PC-9 (cell line): ENCODE measurements around the gene USH1G. TPM values are rescaled to one million over a fixed set of nuclear protein-coding genes. Genes with fewer than 3 reads are reported as not detected.
A peak's percentile ranks its signal among the peaks of the same experiment; 100 is the strongest.

ENCODE experiments used
- Bru-seq: library from RNA; stranded (reverse); fragments of 400-500 nt; gene quantifications from one replicate; lab custom pipeline; 2021; lab: Mats Ljungman, UMichigan
- BruChase-seq, 2 experiments: library from RNA; stranded (reverse); fragments of 400-500 nt; gene quantifications; one replicate each; lab custom pipeline; 2021; lab: Mats Ljungman, UMichigan
- BruUV-seq: library from RNA; stranded (reverse); fragments of 400-500 nt; replicated peaks from 2 replicates; lab custom pipeline; 2021; lab: Mats Ljungman, UMichigan
- CTCF ChIA-PET: fragments of 300-600 bp; sonication (Branson Sonifier 250); formaldehyde crosslinking; loops from one replicate; lab custom pipeline; 2022; ENCODE audit warnings: antibody characterized with exemption; lab: Charles Lee
- POLR2A ChIA-PET: fragments of 300-600 bp; sonication (Branson Sonifier 250); formaldehyde crosslinking; loops from one replicate; lab custom pipeline; 2022; ENCODE audit warnings: antibody characterized with exemption; ENCODE audit not compliant: unreplicated experiment; lab: Charles Lee
- DNase-seq, 2 experiments: peaks; one replicate each; pipeline versions ENCODE4 v3.0.0 to v3.0.0-alpha.2; 2015 to 2022; ENCODE audit warnings: mixed read lengths in 1 of 2
- H2AFZ ChIP-seq: fragments of 200-600 bp; sonication (generic); 2 replicates; pipeline ENCODE4 v1.8.1; 2017; ENCODE audit warnings: antibody characterized with exemption
- H3F3A ChIP-seq: fragments of 200-600 bp; sonication (generic); 2 replicates; pipeline ENCODE4 v1.8.1; 2017; ENCODE audit warnings: antibody characterized with exemption, mild to moderate bottlenecking, low read depth; ENCODE audit not compliant: insufficient read depth
- H3K27ac ChIP-seq: fragments of 200-600 bp; sonication (generic); 2 replicates; pipeline ENCODE4 v1.6.1; 2016; ENCODE audit warnings: mixed run types
- H3K27me3 ChIP-seq: fragments of 200-600 bp; sonication (generic); 2 replicates; pipeline ENCODE4 v1.6.1; 2016; ENCODE audit warnings: low read depth, mixed run types; ENCODE audit not compliant: insufficient read depth
- H3K36me3 ChIP-seq: fragments of 200-600 bp; sonication (generic); 2 replicates; pipeline ENCODE4 v1.6.1; 2016; ENCODE audit warnings: low read depth, mixed run types
- H3K4me1 ChIP-seq: fragments of 200-600 bp; sonication (generic); replicated peaks from 2 replicates; pipeline ENCODE4 v1.6.1; 2016; ENCODE audit warnings: mixed run types; ENCODE audit not compliant: insufficient read depth
- H3K4me2 ChIP-seq: fragments of 200-600 bp; sonication (generic); 2 replicates; pipeline ENCODE4 v1.6.1; 2017; ENCODE audit warnings: mixed run types
- H3K4me3 ChIP-seq: fragments of 200-600 bp; sonication (generic); 2 replicates; pipeline ENCODE4 v1.6.1; 2016; ENCODE audit warnings: mixed run types
- H3K79me2 ChIP-seq: fragments of 200-600 bp; sonication (generic); 2 replicates; pipeline ENCODE4 v1.6.1; 2017; ENCODE audit warnings: low read depth, mixed run types
- H3K9me2 ChIP-seq: fragments of 200-600 bp; sonication (generic); 2 replicates; pipeline ENCODE4 v1.8.1; 2017; ENCODE audit warnings: mild to moderate bottlenecking; ENCODE audit not compliant: insufficient read depth
- H3K9me3 ChIP-seq: fragments of 200-600 bp; sonication (generic); 2 replicates; pipeline ENCODE4 v1.8.1; 2016; ENCODE audit warnings: low read depth; ENCODE audit not compliant: insufficient read depth
- H4K20me1 ChIP-seq: fragments of 200-600 bp; sonication (generic); 2 replicates; pipeline ENCODE4 v1.8.1; 2017; ENCODE audit not compliant: insufficient read depth
- EZH2 ChIP-seq: fragments of 200-600 bp; sonication (generic); IDR thresholded peaks from 2 replicates; pipeline ENCODE4 v1.8.0; 2017; ENCODE audit warnings: antibody characterized with exemption, low read depth
- intact Hi-C: fragments of 100-400 bp; cut with micrococcal nuclease; formaldehyde crosslinking; loops from one replicate; pipeline ENCODE4 v1.10.0; 2022; ENCODE audit not compliant: unreplicated experiment
- long read RNA-seq: library from polyadenylated mRNA; stranded (forward); transcript quantifications from one replicate; pipeline ENCODE4 v2.0.0, GENCODE V29; 2022
- total RNA-seq: library from RNA; stranded (reverse); gene quantifications from 2 replicates; pipeline ENCODE4 v1.2.3, GENCODE V29; 2021
- TF ChIP-seq, protein P1 (sequence below): fragments of 200-600 bp; sonication (generic); conservative IDR thresholded peaks from 2 replicates; pipeline ENCODE4 v1.6.1; 2017; ENCODE audit warnings: mixed run types, antibody characterized with exemption, mild to moderate bottlenecking, moderate library complexity

The USH1G gene
- total RNA-seq (0.22 and 0.28 TPM in 2 replicates), Bru-seq, nascent RNA (not detected), BruChase-seq, experiment 1, labeled RNA remaining after a 2-hour chase (not detected), BruChase-seq, experiment 2, labeled RNA remaining after a 6-hour chase (not detected)
- long read RNA-seq: 0 reads

DNA sequence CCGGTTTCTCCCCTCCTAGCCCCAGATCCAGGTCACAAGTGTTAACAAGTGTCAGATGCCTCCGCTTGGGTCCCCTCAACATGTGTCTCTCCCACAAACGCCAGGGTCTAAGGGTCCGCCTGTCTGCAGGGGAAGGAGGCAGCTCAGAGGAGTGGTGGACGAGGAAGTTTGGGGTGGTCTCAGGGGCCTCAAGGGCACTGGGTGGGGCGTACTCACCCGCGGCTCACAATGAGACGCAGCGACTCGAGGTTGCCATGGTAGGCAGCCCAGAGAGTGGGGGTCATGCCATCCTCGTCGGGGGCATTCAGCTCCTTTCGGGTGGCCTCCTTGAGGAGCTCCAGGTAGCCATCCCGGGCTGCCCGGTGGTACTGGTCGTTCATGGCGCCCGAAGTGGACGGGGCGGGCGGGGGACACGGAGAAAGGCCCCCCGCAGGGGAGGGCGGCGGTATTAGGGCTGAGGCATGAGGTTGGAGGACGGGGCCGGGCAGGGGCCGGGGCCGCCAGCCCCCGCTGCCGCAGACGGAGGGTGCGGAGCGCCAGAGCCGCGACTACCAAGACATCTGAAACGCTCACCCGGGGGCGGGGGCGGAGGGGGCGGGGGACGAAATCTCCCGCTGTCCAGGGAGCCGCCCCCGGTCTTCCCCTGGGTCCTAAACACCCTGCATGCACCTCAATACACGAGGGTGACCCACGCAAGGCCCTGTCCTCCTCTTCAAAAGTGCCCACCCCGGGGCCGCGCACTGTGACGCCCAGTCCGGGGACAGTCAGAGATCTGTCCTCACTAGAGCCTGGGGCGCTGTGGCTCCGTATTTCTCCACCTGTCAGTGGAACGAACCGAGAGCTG lies at the start of gene USH1G:
USH1G (minus strand) TSS at position 562 of the 844 bp plus-strand sequence; CDS start at position 380, 182 bp downstream.
- peaks cover 34% of the 10 kb centered on the region for H3K27me3 ChIP-seq
- BruUV-seq: no TSS peak
- no peaks in the 10 kb centered on the region for H3K9me3 ChIP-seq
- peak within 1 kb of the TSS; percentile 91 for H2AFZ ChIP-seq
- H4K20me1 ChIP-seq: no peaks in the 10 kb centered on the region
- no peaks in the 10 kb centered on the region for H3K4me1 ChIP-seq
- no peak for TF ChIP-seq EZH2
- TF ChIP-seq, protein P1, sequence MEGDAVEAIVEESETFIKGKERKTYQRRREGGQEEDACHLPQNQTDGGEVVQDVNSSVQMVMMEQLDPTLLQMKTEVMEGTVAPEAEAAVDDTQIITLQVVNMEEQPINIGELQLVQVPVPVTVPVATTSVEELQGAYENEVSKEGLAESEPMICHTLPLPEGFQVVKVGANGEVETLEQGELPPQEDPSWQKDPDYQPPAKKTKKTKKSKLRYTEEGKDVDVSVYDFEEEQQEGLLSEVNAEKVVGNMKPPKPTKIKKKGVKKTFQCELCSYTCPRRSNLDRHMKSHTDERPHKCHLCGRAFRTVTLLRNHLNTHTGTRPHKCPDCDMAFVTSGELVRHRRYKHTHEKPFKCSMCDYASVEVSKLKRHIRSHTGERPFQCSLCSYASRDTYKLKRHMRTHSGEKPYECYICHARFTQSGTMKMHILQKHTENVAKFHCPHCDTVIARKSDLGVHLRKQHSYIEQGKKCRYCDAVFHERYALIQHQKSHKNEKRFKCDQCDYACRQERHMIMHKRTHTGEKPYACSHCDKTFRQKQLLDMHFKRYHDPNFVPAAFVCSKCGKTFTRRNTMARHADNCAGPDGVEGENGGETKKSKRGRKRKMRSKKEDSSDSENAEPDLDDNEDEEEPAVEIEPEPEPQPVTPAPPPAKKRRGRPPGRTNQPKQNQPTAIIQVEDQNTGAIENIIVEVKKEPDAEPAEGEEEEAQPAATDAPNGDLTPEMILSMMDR: no peak
- no peaks in the 10 kb centered on the region for H3F3A ChIP-seq
- H3K79me2 ChIP-seq: no peaks in the 10 kb centered on the region
- no peak for DNase-seq
- no peaks in the 10 kb centered on the region for H3K9me2 ChIP-seq
- peak within 1 kb of the TSS; percentile 55; the same call in 1 of the 2 replicates for H3K4me3 ChIP-seq
- no peaks in the 10 kb centered on the region for H3K36me3 ChIP-seq
- peak within 1 kb of the TSS; percentile 94 for H3K4me2 ChIP-seq
- intact Hi-C loops: loop anchor here (1.0 kb wide), 1 partner anchor 35 kb away; no protein-coding TSS in a partner anchor
- ChIA-PET CTCF (interaction anchor here (0.6 kb wide), 1 partner anchor 280 kb away, joined by 3 read pairs; no protein-coding TSS in a partner anchor), POLR2A (interaction anchor here (0.8 kb wide), 1 partner anchor 29 kb away, joined by 4 read pairs; no protein-coding TSS in a partner anchor)
- H3K27ac ChIP-seq: no peak within 1 kb of the TSS

DNA sequence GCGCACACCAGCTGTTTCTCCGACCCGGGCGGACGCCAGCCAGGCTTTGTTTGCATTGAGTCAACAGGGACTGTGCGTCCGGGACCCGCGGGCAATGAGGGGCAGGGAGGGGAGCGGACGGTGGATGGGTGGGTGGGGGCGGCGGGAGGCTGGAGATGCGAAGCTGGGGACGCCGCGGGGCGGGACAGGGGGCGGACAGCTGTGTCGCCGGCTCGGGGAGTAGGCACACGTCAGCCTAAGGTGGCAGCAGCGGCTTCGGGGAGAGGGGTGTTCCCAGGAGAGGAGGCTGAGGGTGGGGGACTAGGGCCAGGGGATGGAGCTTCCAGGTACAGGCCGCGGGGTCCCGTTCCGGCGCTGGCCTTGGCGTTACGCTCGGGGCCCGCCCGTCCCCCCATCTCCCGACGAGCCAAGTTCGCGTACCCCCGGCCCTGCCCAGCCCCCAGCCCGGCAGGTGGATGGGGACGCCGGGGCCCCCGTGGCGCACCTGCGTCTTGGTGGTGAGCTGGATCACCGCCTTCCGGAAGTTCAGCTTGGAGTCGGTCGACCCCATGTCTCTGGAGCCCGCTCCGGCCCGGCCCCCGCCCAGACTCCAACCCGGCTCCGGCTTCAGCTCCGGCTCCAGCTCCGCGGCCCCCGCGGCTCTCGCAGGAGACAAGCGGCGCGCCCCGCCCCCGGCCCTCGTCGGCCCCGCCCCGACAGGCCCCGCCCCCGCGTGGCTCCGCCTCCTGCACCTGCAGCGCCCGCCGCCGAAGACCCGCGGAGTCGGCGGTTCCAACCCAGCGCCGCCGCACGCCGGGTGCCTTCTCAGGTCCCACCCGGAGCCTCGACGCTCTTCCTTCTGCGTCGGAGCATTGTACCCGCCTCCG lies 49.3 kb upstream of the USH1G start, which contains the start of gene HID1:
HID1 (minus strand) TSS at position 653 of the 866 bp plus-strand sequence; CDS start at position 550, 103 bp downstream.
- peak within 1 kb of the TSS; percentile 90 for H2AFZ ChIP-seq
- POLR2A ChIA-PET: interaction anchor here (0.6 to 1.1 kb wide), 2 partner anchors 15 to 119 kb away, joined by 5 to 12 read pairs; partner anchors contain the start of gene CDR2L
- intact Hi-C loops: no loop called here

More for the DNA sequence above, 49.3 kb upstream of the USH1G start, which contains the start of gene HID1:
- peak; percentile 60 to 62 for DNase-seq
- peaks cover 9% of the 10 kb centered on the region; the same call in 1 of the 2 replicates for H3F3A ChIP-seq
- BruUV-seq: no TSS peak
- H3K9me3 ChIP-seq: no peaks in the 10 kb centered on the region
- H3K27ac ChIP-seq: no peak within 1 kb of the TSS
- H3K4me2 ChIP-seq: peak within 1 kb of the TSS; percentile 85
- H3K9me2 ChIP-seq: no peaks in the 10 kb centered on the region
- no peak for TF ChIP-seq EZH2
- TF ChIP-seq, protein P1: no peak
- peaks cover 43% of the 10 kb centered on the region for H3K4me1 ChIP-seq
- H3K36me3 ChIP-seq: no peaks in the 10 kb centered on the region
- H3K79me2 ChIP-seq: peaks cover 34% of the 10 kb centered on the region
- no peaks in the 10 kb centered on the region for H4K20me1 ChIP-seq
- CTCF ChIA-PET: interaction anchor here (0.7 to 1.1 kb wide), 4 partner anchors 12 to 231 kb away, joined by 3 to 20 read pairs (median 5); no protein-coding TSS in a partner anchor
- H3K4me3 ChIP-seq: peak within 1 kb of the TSS; percentile 96
- H3K27me3 ChIP-seq: 0 out of 2 replicates have a peak, but pooled peaks cover 3% of the 10 kb centered on the region
